Smooth muscle cell (in vitro differentiated cells): ENCODE data around the gene TJP2. TPM values are rescaled to one million over a fixed set of nuclear protein-coding genes. Genes with fewer than 3 reads are reported as not detected.
"Not testable (repeated sequence)": the region's sequence is repeated elsewhere in the genome, so short reads cannot be mapped to it uniquely, and the experiment has no call there.

Experiments used
- DNase-seq: peaks from one replicate; lab custom pipeline; 2025; ENCODE audit not compliant: unreplicated experiment; lab: John Stamatoyannopoulos, UW
- H2AFZ ChIP-seq: fragments of 200-600 bp; sonication (generic); 2 replicates; pipeline ENCODE4 v1.6.0; 2016; ENCODE audit warnings: antibody characterized with exemption, low read depth, mild to moderate bottlenecking
- H3F3A ChIP-seq: fragments of 200-600 bp; sonication (generic); 2 replicates; pipeline ENCODE4 v1.6.0; 2017; ENCODE audit warnings: antibody characterized with exemption, low read depth
- H3K27ac ChIP-seq: fragments of 200-600 bp; sonication (generic); 2 replicates; pipeline ENCODE4 v1.5.1; 2016; ENCODE audit warnings: low read depth, mild to moderate bottlenecking
- H3K27me3 ChIP-seq: fragments of 200-600 bp; sonication (generic); 2 replicates; pipeline ENCODE4 v1.6.1; 2016; ENCODE audit warnings: low read depth, mild to moderate bottlenecking
- H3K36me3 ChIP-seq: fragments of 200-600 bp; sonication (generic); 2 replicates; pipeline ENCODE4 v1.5.1; 2016; ENCODE audit warnings: low read depth
- H3K4me1 ChIP-seq: fragments of 200-600 bp; sonication (generic); 2 replicates; pipeline ENCODE4 v1.5.1; 2016; ENCODE audit warnings: low read depth
- H3K4me2 ChIP-seq: fragments of 200-600 bp; sonication (generic); 2 replicates; pipeline ENCODE4 v1.6.0; 2016; ENCODE audit warnings: mild to moderate bottlenecking
- H3K4me3 ChIP-seq: fragments of 200-600 bp; sonication (generic); 2 replicates; pipeline ENCODE4 v1.5.1; 2016; ENCODE audit warnings: mild to moderate bottlenecking
- H3K79me2 ChIP-seq: fragments of 200-600 bp; sonication (generic); 2 replicates; pipeline ENCODE4 v1.6.0; 2016; ENCODE audit warnings: low read depth, mild to moderate bottlenecking
- H3K9ac ChIP-seq: fragments of 200-600 bp; sonication (generic); 2 replicates; pipeline ENCODE4 v1.6.0; 2016; ENCODE audit warnings: low read depth
- H3K9me3 ChIP-seq: fragments of 200-600 bp; sonication (generic); replicated peaks from 2 replicates; pipeline ENCODE4 v1.5.1; 2016; ENCODE audit warnings: low read depth
- H4K20me1 ChIP-seq: fragments of 200-600 bp; sonication (generic); 2 replicates; pipeline ENCODE4 v1.6.0; 2016; ENCODE audit warnings: low read depth
- CTCF ChIP-seq: fragments of 200-600 bp; sonication (generic); IDR thresholded peaks from 2 replicates; pipeline ENCODE4 v1.5.1; 2017; ENCODE audit warnings: borderline replicate concordance, mild to moderate bottlenecking, antibody characterized with exemption; ENCODE audit not compliant: insufficient read depth, poor library complexity, severe bottlenecking
- WGBS: methylation state at CpG from one replicate; pipeline ENCODE4 v1.1.7; 2016; ENCODE audit warnings: low lambda C conversion rate; 5-methylcytosine and 5-hydroxymethylcytosine counted together
- polyA plus RNA-seq: library from polyadenylated mRNA; unstranded; fragments of >200 nt; fragmentation: Nextera tagmentation; extraction: Ambion mirVana; gene quantifications from 2 replicates; pipeline ENCODE4 v1.2.1, GENCODE V29; 2016
- total RNA-seq: library from RNA; depleted of rRNA; stranded (reverse); fragments of >200 nt; gene quantifications from 2 replicates; pipeline ENCODE4 v1.2.3, GENCODE V29; 2014

The TJP2 gene
- total and polyA plus RNA-seq, 2 experiments from 2014 or later: 14.9 to 48.4 TPM

- Histone ChIP-seq H2AFZ (no peak overlapping the region), H3K27me3 (no peaks in the 10 kb centered on the region), H4K20me1 (no peaks in the 10 kb centered on the region), H3K27ac (peak overlapping the region; percentile 62), H3K36me3 (no peaks in the 10 kb centered on the region), H3K9me3 (no peaks in the 10 kb centered on the region), H3K9ac (no peak overlapping the region), H3K4me1 (no peaks in the 10 kb centered on the region), H3F3A (no peaks in the 10 kb centered on the region), H3K4me3 (no peak overlapping the region), H3K79me2 (no peaks in the 10 kb centered on the region), H3K4me2 (no peak overlapping the region)
- TF ChIP-seq CTCF: no peak
- DNase-seq: no peak
- 65% methylated on average over 11 of the region's 11 CpGs for WGBS
These were observed 123.4 kb downstream of the TJP2 start for GRCh38 chr9:69297300-69297980.

DNA sequence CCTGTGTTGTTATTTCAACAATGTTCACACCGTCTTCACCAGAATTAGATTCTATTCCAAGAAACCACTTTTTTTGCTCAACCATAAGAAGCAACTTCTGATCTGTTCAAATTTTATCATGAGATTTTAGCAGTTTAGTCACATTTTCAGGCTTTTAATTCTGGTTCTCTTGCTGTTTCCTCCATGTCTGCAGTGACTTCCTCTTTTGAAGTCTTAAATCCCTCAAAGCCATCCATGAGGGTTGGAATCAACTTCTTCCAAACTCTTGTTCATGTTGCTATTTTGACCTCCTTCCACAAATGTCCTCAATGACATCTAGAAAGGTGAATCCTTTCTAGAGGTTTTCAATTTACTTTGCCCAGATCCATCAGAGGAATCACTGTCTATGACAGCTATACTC is 125.2 kb downstream of the TJP2 start:
- TF ChIP-seq CTCF: no peak
- no peaks in the 10 kb centered on the region for H3K36me3 ChIP-seq
- H2AFZ ChIP-seq: no peak overlapping the region
- H4K20me1 ChIP-seq: no peaks in the 10 kb centered on the region
- 87% methylated on average over 1 of the region's 1 CpG for WGBS
- no peak overlapping the region for H3K9ac ChIP-seq
- H3K4me2 ChIP-seq: no peak overlapping the region
- H3K9me3 ChIP-seq: no peaks in the 10 kb centered on the region
- no peak for DNase-seq
- H3K4me3 ChIP-seq: no peak overlapping the region
- no peak overlapping the region for H3K27ac ChIP-seq
- no peaks in the 10 kb centered on the region for H3F3A ChIP-seq
- H3K27me3 ChIP-seq: no peaks in the 10 kb centered on the region
- no peaks in the 10 kb centered on the region for H3K79me2 ChIP-seq
- no peaks in the 10 kb centered on the region for H3K4me1 ChIP-seq

DNA sequence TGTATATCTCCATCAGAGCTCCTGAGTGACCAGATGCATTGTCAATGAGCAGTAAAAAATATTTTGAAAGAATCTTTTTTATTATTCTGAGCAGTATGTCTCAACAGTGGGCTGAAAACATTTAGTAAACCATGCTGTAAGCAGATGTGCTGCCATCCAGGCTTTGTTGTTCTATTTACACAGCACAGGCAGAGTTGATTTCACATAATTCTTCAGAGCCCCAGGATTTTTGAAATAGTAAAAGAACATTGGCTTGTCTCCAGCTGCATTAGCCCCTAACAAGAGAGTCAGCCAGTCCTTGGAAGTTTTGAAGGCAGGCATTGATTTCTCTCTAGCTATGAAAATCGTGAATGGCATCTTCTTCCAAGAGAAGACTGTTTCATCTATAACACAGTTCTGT is 125.7 kb downstream of the TJP2 start:
- no peaks in the 10 kb centered on the region for H3K4me1 ChIP-seq
- H2AFZ ChIP-seq: peak overlapping the region; percentile 23
- no peaks in the 10 kb centered on the region for H3F3A ChIP-seq
- 67% methylated on average over 1 of the region's 1 CpG for WGBS
- H3K36me3 ChIP-seq: no peaks in the 10 kb centered on the region
- no peaks in the 10 kb centered on the region for H4K20me1 ChIP-seq
- H3K9ac ChIP-seq: no peak overlapping the region
- no peaks in the 10 kb centered on the region for H3K9me3 ChIP-seq
- no peak overlapping the region for H3K27ac ChIP-seq
- DNase-seq: no peak
- H3K4me2 ChIP-seq: no peak overlapping the region
- no peaks in the 10 kb centered on the region for H3K79me2 ChIP-seq
- H3K27me3 ChIP-seq: no peaks in the 10 kb centered on the region
- H3K4me3 ChIP-seq: no peak overlapping the region
- no peak for TF ChIP-seq CTCF

GRCh38 chr9:69303331-69303730 is 129.3 kb downstream of the TJP2 start:
- Histone ChIP-seq H3K79me2 (no peaks in the 10 kb centered on the region), H3K9me3 (no peaks in the 10 kb centered on the region), H3K4me3 (no peak overlapping the region), H3K36me3 (no peaks in the 10 kb centered on the region), H3K9ac (no peak overlapping the region), H3K4me1 (peaks cover 12% of the 10 kb centered on the region), H3K4me2 (no peak overlapping the region), H2AFZ (no peak overlapping the region), H3F3A (no peaks in the 10 kb centered on the region), H4K20me1 (no peaks in the 10 kb centered on the region), H3K27ac (no peak overlapping the region), H3K27me3 (no peaks in the 10 kb centered on the region)
- TF ChIP-seq CTCF: no peak
- no peak for DNase-seq
- 94% methylated on average over 2 of the region's 2 CpGs for WGBS

DNA sequence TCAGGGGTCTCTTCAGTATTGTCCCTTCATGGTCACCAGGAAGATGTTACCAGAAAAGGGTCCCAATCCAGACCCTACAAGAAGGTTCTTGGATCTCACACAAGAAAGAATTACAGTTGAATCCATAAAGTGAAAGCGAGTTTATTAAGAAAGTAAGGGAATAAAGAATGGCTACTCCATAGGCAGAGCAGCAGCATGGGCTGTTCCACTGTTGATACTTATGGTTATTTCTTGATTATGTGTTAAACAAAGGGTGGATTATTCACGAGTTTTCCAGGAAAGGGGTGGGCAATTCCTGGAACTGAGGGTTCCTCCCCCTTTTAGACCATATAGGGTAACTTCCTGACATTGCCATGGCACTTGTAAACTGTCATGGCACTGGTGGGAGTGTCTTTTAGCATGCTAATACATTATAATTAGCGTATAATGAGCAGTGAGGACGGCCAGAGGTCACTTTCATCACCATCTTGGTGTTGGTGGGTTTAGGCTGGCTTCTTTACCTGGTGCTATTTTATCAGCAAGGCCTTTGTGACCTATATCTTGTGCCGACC is 132.9 kb downstream of the TJP2 start:
- not testable (repeated sequence) for H3K79me2 ChIP-seq, H3K27ac ChIP-seq, H4K20me1 ChIP-seq, H3F3A ChIP-seq, H3K4me3 ChIP-seq, H3K27me3 ChIP-seq, H2AFZ ChIP-seq, H3K4me2 ChIP-seq, DNase-seq, H3K36me3 ChIP-seq, H3K9ac ChIP-seq, H3K9me3 ChIP-seq
- H3K4me1 ChIP-seq: peaks cover 15% of the 10 kb centered on the region
- WGBS: 87% methylated on average over 5 of the region's 5 CpGs
